NCI-H1105 treated with DMSO at 0.1 percent for 48 hours (cell line): ENCODE results near the gene OBP2A.
"Not testable (repeated sequence)": the region's sequence is repeated elsewhere in the genome, so short reads cannot be mapped to it uniquely, and the experiment has no call there.

Experiments used
- DNase-seq: peaks from one replicate; lab custom pipeline; 2025; lab: John Stamatoyannopoulos, UW

Gene OBP2A

GRCh38 chr9:135512241-135512603 is 33.7 kb upstream of the OBP2A start:
- no peak for DNase-seq

- DNase-seq = no peak
Measured at GRCh38 chr9:135512904-135513303, 33.0 kb upstream of the OBP2A start.

GRCh38 chr9:135513351-135513846 is 32.5 kb upstream of the OBP2A start:
- no peak for DNase-seq

- not testable (repeated sequence) for DNase-seq
Measured at GRCh38 chr9:135513906-135514305, 32.0 kb upstream of the OBP2A start.

GRCh38 chr9:135514342-135515082 is 31.4 kb upstream of the OBP2A start:
- DNase-seq = no peak

- no peak for DNase-seq
Measured at GRCh38 chr9:135515083-135515951, 30.6 kb upstream of the OBP2A start.

- DNase-seq = no peak
Measured at GRCh38 chr9:135516132-135516860, 29.6 kb upstream of the OBP2A start.

GRCh38 chr9:135517407-135517822 is 28.5 kb upstream of the OBP2A start:
- DNase-seq = no peak

- DNase-seq = no peak
Measured at GRCh38 chr9:135519179-135519971, 26.6 kb upstream of the OBP2A start.

GRCh38 chr9:135520916-135521607 is 24.9 kb upstream of the OBP2A start, which contains the start of gene LCN1:
TSS of gene LCN1 (plus strand) at chr9:135521440. CDS start at chr9:135521498, 58 bp downstream.
- no peak for DNase-seq

- no peak for DNase-seq
Measured at GRCh38 chr9:135521608-135522095, 24.3 kb upstream of the OBP2A start.

GRCh38 chr9:135522137-135522877 is 23.6 kb upstream of the OBP2A start:
- DNase-seq = no peak

GRCh38 chr9:135522931-135523330 is 23.0 kb upstream of the OBP2A start:
- DNase-seq = no peak

- no peak for DNase-seq
Measured at GRCh38 chr9:135523521-135524129, 22.3 kb upstream of the OBP2A start.

- DNase-seq = no peak
Measured at GRCh38 chr9:135524130-135524861, 21.6 kb upstream of the OBP2A start.

GRCh38 chr9:135525241-135526088 is 20.5 kb upstream of the OBP2A start:
- DNase-seq = no peak

- no peak for DNase-seq
Measured at GRCh38 chr9:135526089-135526729, 19.7 kb upstream of the OBP2A start.
